ENCODE results near the gene CLCN4.

CLCN4 gene

DNA sequence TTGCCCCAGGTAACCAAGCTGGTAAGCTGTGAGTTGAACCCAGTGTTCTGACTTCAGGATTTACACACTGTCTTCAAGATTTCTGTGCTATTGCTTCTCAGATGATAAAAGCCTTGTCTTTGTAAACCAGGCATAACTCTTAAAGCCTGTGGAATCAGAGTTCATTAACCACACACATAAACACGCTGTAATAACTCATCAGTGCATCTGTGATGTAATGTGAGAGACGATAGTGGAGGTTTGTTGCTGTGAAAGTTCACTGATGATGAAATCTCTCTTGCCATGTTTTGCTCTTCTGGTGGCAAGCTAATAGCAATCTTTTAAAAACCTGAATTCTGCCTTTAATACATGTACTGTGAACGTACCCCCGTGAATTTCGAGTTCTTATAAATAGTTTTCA lies 41.5 kb downstream of the CLCN4 start:
- Histone ChIP-seq H3K4me1 (ENCODE audit: insufficient read depth, low read length, severe bottlenecking) (peaks cover 18% of the 10 kb centered on the region), H3K9ac (ENCODE audit: low read length) (no peak overlapping the region), H3K4me3 (ENCODE audit: low read depth, low read length, poor library complexity, severe bottlenecking) (no peak overlapping the region), H2AFZ (ENCODE audit: low read length) (no peak overlapping the region), H3K27me3 (ENCODE audit: insufficient read depth, low read length) (no peaks in the 10 kb centered on the region), H3K9me2 (ENCODE audit: low read depth, low read length) (no peaks in the 10 kb centered on the region), H3K27ac (ENCODE audit: low read depth, low read length, poor library complexity, severe bottlenecking) (peak overlapping the region; percentile 72), H3F3A (ENCODE audit: insufficient read depth, low read length) (no peaks in the 10 kb centered on the region; the same call in 1 of the 2 replicates), H4K20me1 (ENCODE audit: insufficient read depth, low read length) (no peaks in the 10 kb centered on the region), H3K4me2 (ENCODE audit: low read length) (no peak overlapping the region), H3K9me3 (ENCODE audit: low read length) (no peaks in the 10 kb centered on the region), H3K79me2 (ENCODE audit: insufficient read depth, low read length) (no peaks in the 10 kb centered on the region), H3K36me3 (ENCODE audit: insufficient read depth, low read length) (no peaks in the 10 kb centered on the region)
- no peak for TF ChIP-seq CTCF (IDR thresholded peaks at IDR 0.05; ENCODE audit: low read length)
- TF ChIP-seq EZH2 (IDR thresholded peaks at IDR 0.05; ENCODE audit: borderline replicate concordance, low read length), result no peak

GRCh38 chrX:10199212-10199611 lies 42.4 kb downstream of the CLCN4 start:
- Histone ChIP-seq H3K4me1 (ENCODE audit: insufficient read depth, low read length, severe bottlenecking) (peaks cover 18% of the 10 kb centered on the region), H3K27me3 (ENCODE audit: insufficient read depth, low read length) (no peaks in the 10 kb centered on the region), H3K9me2 (ENCODE audit: low read depth, low read length) (no peaks in the 10 kb centered on the region), H3K9ac (ENCODE audit: low read length) (no peak overlapping the region), H3K4me2 (ENCODE audit: low read length) (peak overlapping the region; percentile 36; the same call in 1 of the 2 replicates), H3K79me2 (ENCODE audit: insufficient read depth, low read length) (no peaks in the 10 kb centered on the region), H2AFZ (ENCODE audit: low read length) (no peak overlapping the region), H3K4me3 (ENCODE audit: low read depth, low read length, poor library complexity, severe bottlenecking) (no peak overlapping the region), H3F3A (ENCODE audit: insufficient read depth, low read length) (no peaks in the 10 kb centered on the region; the same call in 1 of the 2 replicates), H3K27ac (ENCODE audit: low read depth, low read length, poor library complexity, severe bottlenecking) (peak overlapping the region; percentile 72), H3K36me3 (ENCODE audit: insufficient read depth, low read length) (no peaks in the 10 kb centered on the region), H3K9me3 (ENCODE audit: low read length) (no peaks in the 10 kb centered on the region), H4K20me1 (ENCODE audit: insufficient read depth, low read length) (no peaks in the 10 kb centered on the region)
- TF ChIP-seq EZH2 (IDR thresholded peaks at IDR 0.05; ENCODE audit: borderline replicate concordance, low read length) (no peak), CTCF (IDR thresholded peaks at IDR 0.05; ENCODE audit: low read length) (no peak)

- TF ChIP-seq CTCF (IDR thresholded peaks at IDR 0.05; ENCODE audit: low read length) (no peak), EZH2 (IDR thresholded peaks at IDR 0.05; ENCODE audit: borderline replicate concordance, low read length) (no peak)
- H3K9ac ChIP-seq (ENCODE audit: low read length), result no peak overlapping the region
- H3F3A ChIP-seq (ENCODE audit: insufficient read depth, low read length), result no peaks in the 10 kb centered on the region; the same call in 1 of the 2 replicates
- H2AFZ ChIP-seq (ENCODE audit: low read length), result no peak overlapping the region
- no peak overlapping the region for H3K27ac ChIP-seq (ENCODE audit: low read depth, low read length, poor library complexity, severe bottlenecking)
- no peaks in the 10 kb centered on the region for H3K36me3 ChIP-seq (ENCODE audit: insufficient read depth, low read length)
- H3K27me3 ChIP-seq (ENCODE audit: insufficient read depth, low read length), result no peaks in the 10 kb centered on the region
- no peak overlapping the region for H3K4me3 ChIP-seq (ENCODE audit: low read depth, low read length, poor library complexity, severe bottlenecking)
- H3K4me2 ChIP-seq (ENCODE audit: low read length), result no peak overlapping the region
- no peaks in the 10 kb centered on the region for H3K79me2 ChIP-seq (ENCODE audit: insufficient read depth, low read length)
- no peaks in the 10 kb centered on the region for H3K9me2 ChIP-seq (ENCODE audit: low read depth, low read length)
- H3K9me3 ChIP-seq (ENCODE audit: low read length), result no peaks in the 10 kb centered on the region
- no peaks in the 10 kb centered on the region for H4K20me1 ChIP-seq (ENCODE audit: insufficient read depth, low read length)
- H3K4me1 ChIP-seq (ENCODE audit: insufficient read depth, low read length, severe bottlenecking), result peaks cover 17% of the 10 kb centered on the region
These were observed 46.8 kb downstream of the CLCN4 start for GRCh38 chrX:10203617-10204016.

All from OCI-LY1 (cell line).